Measurements from ENCODE around the gene NFIX.

NFIX gene

GRCh38 chr19:13060233-13060963, 65.1 kb downstream of the NFIX start:
- no peak for DNase-seq

GRCh38 chr19:13060964-13061927, 66.0 kb downstream of the NFIX start:
- peak; percentile 38 for DNase-seq

- no peak for DNase-seq
Measured at GRCh38 chr19:13062317-13062716, 67.0 kb downstream of the NFIX start.

- no peak for DNase-seq
Measured at GRCh38 chr19:13063461-13064091, 68.3 kb downstream of the NFIX start.

GRCh38 chr19:13064092-13064489, 68.8 kb downstream of the NFIX start:
- no peak for DNase-seq

- DNase-seq = no peak
Measured at GRCh38 chr19:13066226-13066625, 71.0 kb downstream of the NFIX start.

- DNase-seq = no peak
Measured at GRCh38 chr19:13066933-13067807, 71.9 kb downstream of the NFIX start.

- no peak for DNase-seq
Measured at GRCh38 chr19:13068085-13068846, 73.0 kb downstream of the NFIX start.

- no peak for DNase-seq
Measured at GRCh38 chr19:13069415-13070359, 74.4 kb downstream of the NFIX start.

GRCh38 chr19:13070425-13071140, 75.3 kb downstream of the NFIX start:
- no peak for DNase-seq

- DNase-seq = no peak
Measured at GRCh38 chr19:13071444-13072187, 76.3 kb downstream of the NFIX start.

GRCh38 chr19:13072188-13072908, 77.1 kb downstream of the NFIX start:
- DNase-seq = no peak

GRCh38 chr19:13073263-13073662, 78.0 kb downstream of the NFIX start:
- DNase-seq = no peak

- DNase-seq = no peak
Measured at GRCh38 chr19:13074378-13074777, 79.1 kb downstream of the NFIX start.

- no peak for DNase-seq
Measured at GRCh38 chr19:13076320-13076719, 81.0 kb downstream of the NFIX start.

GRCh38 chr19:13076787-13077186, 81.5 kb downstream of the NFIX start:
- no peak for DNase-seq

- DNase-seq = no peak
Measured at GRCh38 chr19:13077240-13077639, 82.0 kb downstream of the NFIX start.

- no peak for DNase-seq
Measured at GRCh38 chr19:13078381-13078780, 83.1 kb downstream of the NFIX start.
